Tongue (tissue), 2 donors: ENCODE measurements around the gene U2AF1L4. TPM values are rescaled to one million over a fixed set of nuclear protein-coding genes. Genes with fewer than 3 reads are reported as not detected.

ENCODE experiments used
- DNase-seq: peaks from one replicate; pipeline ENCODE4 v3.0.0-alpha.2; 2015
- total RNA-seq: library from RNA; depleted of rRNA; stranded (reverse); fragments of >200 nt; gene quantifications from one replicate; pipeline ENCODE4 v1.2.3, GENCODE V29; 2014

U2AF1L4 gene
- total RNA-seq, 1 donor from 2014 or later: 11.3 TPM

DNA sequence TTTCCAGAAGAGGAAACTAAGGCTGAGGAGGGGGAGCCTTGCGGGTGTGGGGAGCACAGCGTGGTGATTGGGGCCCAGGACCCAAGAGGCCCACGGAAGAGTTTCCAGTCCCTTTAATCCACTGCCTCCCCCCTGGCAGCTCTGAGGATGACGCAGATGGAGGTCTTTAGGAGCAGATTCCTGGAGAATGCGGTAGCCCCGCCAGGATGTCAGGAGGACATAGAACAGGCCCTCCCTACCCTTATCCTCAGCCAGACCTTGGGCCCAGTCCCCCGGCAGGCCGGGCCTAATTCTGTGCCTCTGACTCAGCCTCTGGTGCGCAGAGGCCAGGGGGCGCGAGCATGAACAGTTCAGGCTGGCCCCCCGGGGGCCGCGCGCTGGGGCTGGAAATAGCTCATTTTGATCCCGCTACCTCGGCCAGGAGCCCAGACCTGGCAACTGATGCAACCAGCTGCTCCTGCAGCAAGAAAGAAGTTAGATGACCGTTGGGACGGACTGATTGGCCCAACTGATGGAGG lies 12.1 kb upstream of the U2AF1L4 start:
- DNase-seq: peak; percentile 97

- DNase-seq: peak; percentile 86
Measured at GRCh38 chr19:35756377-35757230, 11.4 kb upstream of the U2AF1L4 start, which contains the start of gene HSPB6. TSS of gene HSPB6 (minus strand) at chr19:35757029. CDS start at chr19:35757008, 21 bp downstream.

- peak; percentile 79 for DNase-seq
Measured at GRCh38 chr19:35755550-35756376, 10.5 kb upstream of the U2AF1L4 start.

DNA sequence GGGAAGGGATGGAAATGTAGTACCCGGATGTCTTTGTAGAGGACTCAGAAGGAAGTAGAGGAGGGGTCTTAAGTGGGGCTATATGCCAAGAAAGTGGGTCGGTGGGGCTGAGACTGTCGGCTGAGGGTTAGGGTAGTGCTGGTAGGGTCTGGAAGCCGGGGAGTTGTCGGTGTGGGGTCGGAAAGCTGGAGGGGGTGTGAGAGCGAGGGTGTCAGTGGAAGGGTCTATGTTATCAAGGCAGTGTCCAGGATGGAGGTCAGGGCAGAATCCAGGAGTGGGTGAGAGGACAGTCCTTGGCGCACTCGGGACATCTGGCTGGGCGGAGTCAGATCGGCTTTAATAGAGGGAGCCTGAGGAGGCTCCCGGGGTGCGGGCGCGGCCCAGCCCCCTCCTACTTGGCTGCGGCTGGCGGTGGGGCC lies 9.9 kb upstream of the U2AF1L4 start:
- no peak for DNase-seq

DNA sequence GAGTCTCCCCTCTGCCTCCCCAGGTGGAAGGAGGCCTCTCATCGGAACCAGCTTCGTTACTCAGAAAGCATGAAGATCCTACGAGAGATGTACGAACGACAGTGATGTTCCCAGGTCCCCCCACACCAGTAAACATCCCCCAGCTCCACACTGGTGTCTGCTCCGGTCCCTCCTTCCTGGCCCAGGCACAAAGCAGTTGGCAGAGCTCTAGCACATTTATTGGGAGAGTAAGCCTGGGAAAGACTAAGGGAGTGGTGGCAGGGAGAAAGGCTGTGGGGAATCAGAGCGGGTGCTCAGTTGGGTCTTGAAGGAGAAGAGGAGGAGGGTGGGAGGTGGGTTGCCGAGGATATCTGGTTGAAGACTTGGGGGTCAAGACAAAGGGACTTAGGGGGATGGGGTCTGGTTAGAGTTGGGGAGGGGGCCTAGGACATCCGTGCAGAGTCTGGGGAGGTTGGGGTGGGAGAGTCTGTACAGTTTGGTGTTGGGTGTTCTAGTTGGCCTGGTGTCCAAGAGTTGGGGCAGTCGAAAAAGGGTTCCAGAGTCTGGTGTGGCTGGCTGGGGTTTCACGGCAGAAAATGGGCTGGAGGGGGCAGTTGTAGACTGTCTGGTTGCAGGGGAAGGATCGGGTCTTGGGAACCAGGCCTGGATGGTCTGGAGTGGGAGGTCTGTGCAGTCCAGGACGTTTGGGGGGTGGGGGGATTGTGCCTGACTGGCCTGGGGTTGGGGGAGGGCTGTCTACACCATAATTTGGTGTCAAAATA lies 9.3 kb upstream of the U2AF1L4 start:
- no peak for DNase-seq

DNA sequence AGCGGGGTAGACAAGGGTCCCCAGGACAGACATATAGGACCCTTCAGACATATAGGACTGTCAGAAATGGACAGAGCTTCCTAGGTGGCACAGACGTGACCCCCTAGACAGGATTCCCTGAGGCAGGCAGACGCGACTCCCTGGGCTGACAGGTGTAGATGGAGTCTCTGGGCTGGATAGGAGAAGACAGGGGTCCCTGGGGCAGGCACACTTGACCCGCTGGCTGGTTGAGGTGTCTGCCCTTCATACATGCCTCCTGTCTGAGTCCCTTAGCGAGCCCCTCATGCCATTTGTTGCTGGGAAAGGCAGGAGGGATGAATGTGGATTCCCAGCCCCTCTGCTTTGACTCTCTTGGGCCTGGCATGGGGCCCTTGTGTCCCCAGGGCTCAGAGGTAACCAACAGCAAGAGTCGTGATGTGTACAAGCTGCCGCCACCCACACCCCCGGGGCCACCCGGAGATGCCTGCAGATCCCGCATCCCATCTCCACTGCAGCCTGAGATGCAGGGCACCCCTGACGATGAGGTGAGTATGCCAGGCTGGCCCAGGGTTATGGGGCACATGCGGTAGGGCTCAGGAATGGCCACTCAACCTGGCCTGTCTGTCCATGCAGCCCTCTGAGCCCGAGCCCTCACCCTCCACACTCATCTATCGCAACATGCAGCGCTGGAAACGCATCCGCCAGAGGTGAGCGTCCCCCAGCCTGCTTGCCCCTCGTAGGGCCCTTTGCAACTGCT lies 8.6 kb upstream of the U2AF1L4 start:
- DNase-seq: no peak

GRCh38 chr19:35752746-35753350 lies 7.6 kb upstream of the U2AF1L4 start:
- DNase-seq: no peak

DNA sequence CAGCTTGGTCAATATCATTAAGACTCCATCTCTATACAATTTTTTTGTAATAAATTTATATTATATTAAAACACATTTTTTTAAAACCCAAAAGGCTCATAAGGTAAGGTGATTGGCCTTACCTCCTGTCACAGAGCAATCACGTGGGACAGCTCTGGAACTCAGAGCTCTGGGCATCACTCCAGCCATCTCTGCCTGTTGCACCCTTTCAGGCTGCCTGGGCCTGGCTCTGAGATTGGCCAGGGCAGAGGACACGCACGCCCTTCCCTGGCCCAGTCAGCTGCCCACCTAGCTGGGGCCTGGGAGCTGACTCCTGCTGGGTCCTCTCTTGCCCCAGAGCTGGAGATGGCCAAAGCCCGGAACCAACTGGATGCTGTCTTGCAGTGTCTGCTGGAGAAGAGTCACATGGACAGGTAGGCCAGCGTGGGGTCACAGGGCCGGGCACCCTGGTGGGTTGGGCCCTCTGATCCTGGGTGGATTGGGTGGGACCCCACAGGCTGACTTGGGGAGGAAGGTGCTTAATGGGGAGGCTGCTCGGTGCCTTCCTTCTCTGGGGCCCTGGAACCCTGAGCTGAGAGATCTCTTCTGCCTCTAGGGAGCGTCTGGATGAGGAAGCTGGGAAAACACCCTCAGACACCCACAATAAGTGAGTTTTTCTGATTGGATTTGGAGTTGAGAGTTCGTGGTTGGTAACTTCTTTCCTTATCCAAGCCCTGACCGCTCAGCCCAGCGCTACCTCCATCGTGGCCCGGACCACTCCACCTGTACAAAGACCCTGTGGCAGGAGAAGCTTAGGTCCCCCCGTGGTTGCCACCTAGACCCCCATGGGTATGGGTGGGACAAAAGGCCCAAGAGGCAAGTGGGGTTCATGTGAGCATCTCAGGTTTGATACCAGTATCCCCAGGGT lies 6.9 kb upstream of the U2AF1L4 start:
- DNase-seq: no peak

GRCh38 chr19:35750167-35750566 lies 4.9 kb upstream of the U2AF1L4 start:
- DNase-seq: no peak

DNA sequence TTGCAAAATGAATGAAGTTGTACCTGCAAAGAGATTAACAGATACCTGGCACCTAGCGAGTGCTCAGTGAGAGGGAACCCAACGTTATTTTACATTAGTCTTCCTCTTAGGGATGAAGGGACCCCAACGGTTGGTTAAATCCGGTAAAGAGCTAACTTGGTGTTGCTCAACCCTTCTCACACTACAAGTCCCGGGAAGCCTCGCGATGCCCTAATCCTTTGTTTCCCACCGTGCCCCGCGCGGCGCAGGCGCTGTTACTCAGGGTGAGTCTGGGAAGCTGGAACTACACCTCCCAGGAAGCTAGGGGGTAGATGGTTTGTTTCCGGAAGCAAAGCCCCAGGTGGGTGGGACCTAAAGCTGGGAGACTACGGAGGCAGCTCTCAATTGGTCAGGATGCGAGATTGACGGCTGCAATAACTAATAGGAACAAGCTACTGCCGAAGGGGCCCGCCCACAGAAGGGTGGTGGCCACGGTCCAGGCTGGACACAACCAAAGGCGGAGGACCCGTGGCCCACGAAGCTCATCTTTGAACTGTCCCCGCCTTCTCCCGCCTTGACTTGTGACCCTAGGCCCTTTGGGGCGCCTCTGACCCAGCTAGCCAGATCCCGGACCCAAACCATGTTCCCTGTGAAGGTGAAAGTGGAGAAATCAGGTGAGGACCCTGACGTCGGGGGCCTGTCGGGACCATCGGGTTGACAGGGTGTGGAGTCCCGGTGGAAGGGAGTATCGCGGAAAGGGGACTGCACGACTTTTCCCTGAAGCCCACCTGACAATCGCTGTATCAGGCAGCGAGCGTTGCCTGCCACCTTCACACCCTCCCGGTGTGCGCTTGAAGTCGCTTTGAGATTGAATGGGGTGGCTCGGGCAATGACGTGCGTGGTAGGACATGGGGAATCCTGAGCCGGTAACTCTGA lies 3.1 kb upstream of the U2AF1L4 start, which contains the start of gene LIN37:
Gene LIN37, plus strand, starts transcription at position 471 of the 915 bp plus-strand sequence. Its CDS starts 149 bp downstream, at position 620.
- peak; percentile 100 for DNase-seq

DNA sequence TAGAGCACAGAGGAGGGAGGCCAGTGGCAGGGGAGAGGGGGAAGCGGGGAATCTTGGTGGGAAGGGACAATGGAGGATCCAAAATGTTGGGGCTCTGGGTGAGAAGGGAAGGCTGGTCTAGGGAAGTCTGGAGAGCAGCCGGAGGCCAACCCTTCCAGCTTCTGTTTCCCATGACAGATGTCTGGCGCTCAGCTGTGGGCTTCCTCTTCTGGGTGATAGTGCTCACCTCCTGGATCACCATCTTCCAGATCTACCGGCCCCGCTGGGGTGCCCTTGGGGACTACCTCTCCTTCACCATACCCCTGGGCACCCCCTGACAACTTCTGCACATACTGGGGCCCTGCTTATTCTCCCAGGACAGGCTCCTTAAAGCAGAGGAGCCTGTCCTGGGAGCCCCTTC lies 1.3 kb upstream of the U2AF1L4 start:
- DNase-seq: no peak

GRCh38 chr19:35746087-35746462 lies 857 bp upstream of the U2AF1L4 start:
- DNase-seq: no peak

DNA sequence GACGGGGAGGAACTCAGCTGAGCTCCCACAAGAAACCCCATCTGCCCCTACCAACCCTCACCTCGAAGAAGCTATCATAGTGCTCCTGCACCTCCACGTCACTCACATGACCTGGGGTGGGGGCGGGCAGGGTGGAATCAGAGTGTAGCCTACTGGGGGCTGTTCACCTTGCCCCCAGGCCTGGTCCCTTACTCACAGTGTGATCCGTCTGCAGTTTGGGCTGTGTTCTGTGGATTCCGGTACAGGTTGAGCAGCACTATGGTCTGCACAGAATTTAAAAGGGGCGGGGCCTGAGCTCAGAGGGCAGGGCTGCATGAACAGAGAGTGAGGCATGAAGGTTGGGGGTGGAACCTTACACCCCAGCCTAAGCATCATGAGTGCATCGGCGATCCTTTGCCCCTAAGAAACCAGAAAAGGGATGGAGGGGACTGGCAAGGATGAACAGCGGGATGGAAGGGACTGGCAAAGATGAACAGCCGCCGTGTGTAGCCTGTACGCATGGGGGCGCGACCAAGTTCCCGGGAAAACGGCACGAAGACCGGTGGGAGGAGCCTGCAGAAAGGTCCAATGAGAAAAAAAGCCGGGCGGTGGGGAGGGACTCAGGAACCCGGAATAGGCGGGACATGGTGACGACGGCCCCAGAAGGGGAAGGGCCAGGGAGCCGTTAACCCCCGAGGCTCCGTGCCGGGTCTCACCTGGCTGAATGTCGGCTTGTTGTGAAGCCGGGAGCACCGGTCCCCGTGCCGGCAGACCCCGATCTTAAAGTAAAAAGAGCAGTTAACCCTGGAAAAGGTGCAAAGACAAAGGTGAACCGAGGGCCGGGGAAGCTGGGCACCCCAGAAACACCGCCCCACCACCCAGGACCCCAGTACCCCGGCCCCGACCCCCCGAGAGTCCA lies 539 bp downstream of the U2AF1L4 start:
- DNase-seq: peak; percentile 99

DNA sequence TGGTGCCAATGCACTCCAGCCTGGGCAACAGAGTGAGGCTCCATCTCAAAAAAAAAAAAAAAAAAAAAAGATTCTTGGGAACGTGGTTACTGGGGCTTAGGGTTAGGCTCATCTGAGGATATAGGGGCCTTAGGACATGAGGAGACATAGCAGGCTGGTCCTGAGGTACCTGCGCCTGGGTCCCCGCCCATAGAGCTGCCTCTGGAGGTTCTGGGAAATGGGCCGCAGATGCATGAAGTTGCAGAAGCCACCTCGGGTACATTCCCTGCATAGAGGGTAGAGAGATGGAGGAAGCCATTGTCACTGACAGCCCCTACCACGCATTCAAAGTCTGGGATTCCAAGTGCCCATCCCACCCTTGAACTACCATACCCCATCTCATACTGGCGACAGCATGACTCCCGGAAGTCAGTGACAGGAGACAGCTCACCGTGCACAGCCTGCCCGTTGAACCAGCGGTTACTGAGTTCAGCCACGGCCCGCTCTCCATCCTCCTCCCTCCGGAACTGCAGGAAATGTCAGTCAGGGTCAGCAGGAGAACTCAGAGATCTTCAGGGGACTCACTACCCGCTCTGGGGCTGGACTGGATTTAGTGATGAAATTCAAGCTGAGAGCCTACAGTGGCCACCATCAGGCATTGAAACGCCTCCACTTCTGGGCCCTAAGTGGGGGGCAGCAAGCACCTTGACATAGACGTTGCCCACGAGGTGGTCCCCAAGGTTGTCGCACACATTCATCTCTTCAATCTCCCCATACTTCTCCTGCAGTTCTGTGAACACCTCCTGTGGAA lies 1.4 kb downstream of the U2AF1L4 start:
- no peak for DNase-seq

DNA sequence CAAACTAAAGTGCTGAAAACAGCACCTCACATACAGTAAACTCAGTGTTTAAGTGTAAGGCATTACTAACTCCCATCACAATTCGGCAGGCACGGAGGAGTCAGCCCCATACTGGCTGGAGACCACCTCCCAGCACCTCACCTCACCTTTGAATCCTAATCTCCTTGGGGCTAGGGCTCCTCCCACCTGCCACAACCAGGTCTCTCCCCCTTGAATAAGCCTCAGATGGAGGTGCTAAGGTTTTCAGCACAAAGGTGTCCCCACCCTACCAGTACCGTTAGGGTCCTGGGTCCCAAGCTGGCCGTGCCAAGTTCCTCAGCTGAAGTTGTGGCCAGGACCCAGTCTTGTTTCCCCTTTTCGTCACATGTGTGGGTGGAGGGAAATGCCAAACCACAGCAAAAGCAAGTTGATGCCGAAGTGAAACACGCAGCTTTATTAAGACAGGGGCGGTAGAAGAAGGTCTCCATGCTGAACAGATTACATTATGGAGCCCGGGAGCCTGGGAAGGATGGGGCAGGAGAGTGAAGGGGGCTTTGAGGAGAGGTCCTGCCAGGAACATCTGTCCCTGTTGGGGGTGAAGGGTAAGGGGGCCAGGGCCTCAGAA lies 3.0 kb downstream of the U2AF1L4 start, which contains the start of gene IGFLR1:
Gene IGFLR1, minus strand, starts transcription at position 332 of the 604 bp plus-strand sequence. CDS start 1,272 bp downstream, outside the sequence.
- no peak for DNase-seq

GRCh38 chr19:35741203-35741515 lies 4.1 kb downstream of the U2AF1L4 start:
- DNase-seq: no peak
